ENCODE results near the gene CTCFL.

GRCh38 chr20:57517904-57518303, 7.0 kb downstream of the CTCFL start:
- TF ChIP-seq POLR2A (IDR thresholded peaks at IDR 0.05): no peak
- no peak for TF ChIP-seq POLR2AphosphoS5 (IDR thresholded peaks at IDR 0.05)

Data from spleen (tissue), 3 donors.